IPS-NIHi11 (cell line): Measurements from ENCODE around the gene KBTBD7.
"Not testable (repeated sequence)": the region's sequence is repeated elsewhere in the genome, so short reads cannot be mapped to it uniquely, and the experiment has no call there.

ENCODE experiments used
- DNase-seq: peaks from one replicate; pipeline ENCODE4 v3.0.0; 2012; ENCODE audit warnings: mixed read lengths, low spot score

The KBTBD7 gene

GRCh38 chr13:41199079-41199478 lies 4.7 kb upstream of the KBTBD7 start:
- DNase-seq = no peak

GRCh38 chr13:41196620-41197019 lies 2.3 kb upstream of the KBTBD7 start:
- peak; percentile 11 for DNase-seq

- DNase-seq = no peak
Measured at GRCh38 chr13:41196011-41196410, 1.6 kb upstream of the KBTBD7 start.

- no peak for DNase-seq
Measured at GRCh38 chr13:41193469-41193868, 900 bp downstream of the KBTBD7 start.

- no peak for DNase-seq
Measured at GRCh38 chr13:41188584-41188983, 5.8 kb downstream of the KBTBD7 start.

GRCh38 chr13:41186481-41186880 lies 7.9 kb downstream of the KBTBD7 start:
- no peak for DNase-seq

GRCh38 chr13:41182231-41182630 lies 12.1 kb downstream of the KBTBD7 start:
- no peak for DNase-seq

- no peak for DNase-seq
Measured at GRCh38 chr13:41179593-41180250, 14.6 kb downstream of the KBTBD7 start.

- DNase-seq = no peak
Measured at GRCh38 chr13:41178040-41178439, 16.3 kb downstream of the KBTBD7 start.

GRCh38 chr13:41177616-41178015 lies 16.8 kb downstream of the KBTBD7 start:
- DNase-seq = no peak

GRCh38 chr13:41175576-41175975 lies 18.8 kb downstream of the KBTBD7 start:
- DNase-seq = not testable (repeated sequence)

- DNase-seq = no peak
Measured at GRCh38 chr13:41162151-41162550, 32.2 kb downstream of the KBTBD7 start.

GRCh38 chr13:41159174-41159573 lies 35.2 kb downstream of the KBTBD7 start:
- no peak for DNase-seq

GRCh38 chr13:41157048-41157717 lies 37.2 kb downstream of the KBTBD7 start:
- no peak for DNase-seq

GRCh38 chr13:41156620-41157019 lies 37.7 kb downstream of the KBTBD7 start:
- DNase-seq = no peak

GRCh38 chr13:41154042-41154441 lies 40.3 kb downstream of the KBTBD7 start:
- no peak for DNase-seq

- DNase-seq = no peak
Measured at GRCh38 chr13:41152005-41152404, 42.4 kb downstream of the KBTBD7 start.

GRCh38 chr13:41150058-41150457 lies 44.3 kb downstream of the KBTBD7 start:
- no peak for DNase-seq

- DNase-seq = no peak
Measured at GRCh38 chr13:41148419-41149283, 45.7 kb downstream of the KBTBD7 start.

GRCh38 chr13:41145136-41145908 lies 49.0 kb downstream of the KBTBD7 start:
- DNase-seq = no peak

GRCh38 chr13:41144576-41144975 lies 49.8 kb downstream of the KBTBD7 start:
- DNase-seq = no peak
